IPS-NIHi11 (cell line): ENCODE data around the gene PLCB4.

Experiments used
- DNase-seq: peaks from one replicate; pipeline ENCODE4 v3.0.0; 2012; ENCODE audit warnings: mixed read lengths, low spot score

Gene PLCB4

GRCh38 chr20:9223296-9223695, 154.4 kb downstream of the PLCB4 start:
- DNase-seq = no peak

- no peak for DNase-seq
Measured at GRCh38 chr20:9225879-9226278, 157.0 kb downstream of the PLCB4 start.

DNA sequence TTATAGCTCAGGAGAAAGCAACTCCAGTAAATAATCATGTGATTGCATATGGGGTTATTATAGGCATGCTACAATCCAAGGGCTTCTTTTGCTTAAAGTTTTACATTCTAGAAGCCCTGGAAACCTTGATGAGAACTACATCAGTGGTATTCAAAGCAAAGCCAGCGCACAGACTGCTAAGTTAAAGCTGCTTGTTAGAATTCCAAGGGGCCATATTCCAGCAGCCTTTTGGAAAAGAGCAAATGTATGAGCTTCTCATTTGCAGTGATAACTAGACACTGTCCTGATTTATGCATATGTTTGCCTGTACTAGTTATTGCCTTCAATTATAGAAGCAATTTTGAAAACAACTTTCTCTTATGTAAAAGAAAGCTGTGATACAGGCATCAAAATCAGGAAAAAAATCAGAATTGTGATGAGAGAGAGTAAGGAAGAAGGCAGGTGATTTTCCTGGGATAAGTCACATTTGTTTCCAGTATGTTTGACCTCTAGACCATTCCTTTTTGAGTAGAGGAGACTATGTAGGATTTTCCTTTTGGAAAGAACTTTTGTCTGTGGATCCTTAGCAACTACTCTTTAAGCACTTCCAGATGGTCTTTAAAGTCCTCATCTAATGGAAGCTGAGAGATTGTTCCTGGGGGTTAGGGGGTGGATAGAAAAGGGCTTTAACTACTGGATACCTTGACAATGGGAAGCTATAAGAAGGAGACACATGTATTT, 159.2 kb downstream of the PLCB4 start:
- no peak for DNase-seq

DNA sequence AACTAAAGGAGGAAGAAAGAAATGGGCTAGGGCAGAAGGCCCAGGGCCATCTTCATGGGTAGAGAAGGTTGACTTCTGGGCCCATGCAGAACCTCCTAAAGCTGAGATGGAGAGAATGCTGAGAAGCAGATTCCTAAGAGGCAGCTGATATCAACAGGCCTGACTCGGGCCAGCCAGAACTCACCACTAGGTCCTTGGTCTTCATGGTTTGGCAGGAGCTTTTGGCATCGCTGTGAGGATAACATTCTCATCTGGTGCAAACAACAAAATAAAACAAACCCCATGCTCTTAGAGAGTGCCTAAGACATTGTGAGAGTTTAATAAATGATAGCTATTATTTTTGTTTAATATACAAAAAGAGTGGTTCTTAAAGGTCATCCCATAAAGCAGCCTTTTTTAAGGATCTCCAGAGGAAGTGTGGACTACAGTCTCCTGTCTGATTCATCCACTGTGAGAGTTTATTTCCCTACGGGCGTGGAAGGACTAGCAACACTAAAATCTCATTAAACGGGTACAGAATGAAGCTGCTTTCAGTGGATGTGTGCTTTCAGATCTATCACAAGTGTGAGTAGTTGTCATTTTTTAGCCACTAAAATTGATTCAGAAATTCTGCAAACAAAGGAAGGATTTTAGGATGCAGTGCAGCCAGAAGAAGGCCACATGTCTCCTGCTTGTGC, 160.0 kb downstream of the PLCB4 start:
- DNase-seq = no peak

DNA sequence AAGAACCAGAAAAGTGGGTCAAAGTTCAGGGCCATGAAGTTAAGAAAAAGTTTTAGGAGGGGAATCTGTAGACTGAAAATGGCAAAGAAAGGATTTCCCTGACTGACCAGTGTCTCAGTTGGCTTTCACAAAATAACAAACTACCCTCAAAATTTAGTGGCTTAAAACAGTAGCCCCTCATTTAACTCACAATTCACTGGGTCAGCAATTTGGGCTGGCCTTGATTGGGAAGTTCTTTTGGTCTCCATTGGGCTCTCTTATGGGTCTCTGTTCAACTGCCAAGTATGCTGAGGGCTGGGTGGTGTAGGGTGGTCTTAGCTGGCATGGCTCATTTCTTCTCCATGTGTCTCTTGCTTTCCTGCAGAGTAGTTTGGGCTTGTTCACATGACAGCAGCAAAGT, 161.5 kb downstream of the PLCB4 start:
- DNase-seq = no peak

- DNase-seq = no peak
Measured at GRCh38 chr20:9233804-9234203, 164.9 kb downstream of the PLCB4 start.

GRCh38 chr20:9235518-9235917, 166.6 kb downstream of the PLCB4 start:
- DNase-seq = no peak

GRCh38 chr20:9236458-9236857, 167.6 kb downstream of the PLCB4 start:
- no peak for DNase-seq

GRCh38 chr20:9241232-9241692, 172.4 kb downstream of the PLCB4 start:
- DNase-seq = no peak

DNA sequence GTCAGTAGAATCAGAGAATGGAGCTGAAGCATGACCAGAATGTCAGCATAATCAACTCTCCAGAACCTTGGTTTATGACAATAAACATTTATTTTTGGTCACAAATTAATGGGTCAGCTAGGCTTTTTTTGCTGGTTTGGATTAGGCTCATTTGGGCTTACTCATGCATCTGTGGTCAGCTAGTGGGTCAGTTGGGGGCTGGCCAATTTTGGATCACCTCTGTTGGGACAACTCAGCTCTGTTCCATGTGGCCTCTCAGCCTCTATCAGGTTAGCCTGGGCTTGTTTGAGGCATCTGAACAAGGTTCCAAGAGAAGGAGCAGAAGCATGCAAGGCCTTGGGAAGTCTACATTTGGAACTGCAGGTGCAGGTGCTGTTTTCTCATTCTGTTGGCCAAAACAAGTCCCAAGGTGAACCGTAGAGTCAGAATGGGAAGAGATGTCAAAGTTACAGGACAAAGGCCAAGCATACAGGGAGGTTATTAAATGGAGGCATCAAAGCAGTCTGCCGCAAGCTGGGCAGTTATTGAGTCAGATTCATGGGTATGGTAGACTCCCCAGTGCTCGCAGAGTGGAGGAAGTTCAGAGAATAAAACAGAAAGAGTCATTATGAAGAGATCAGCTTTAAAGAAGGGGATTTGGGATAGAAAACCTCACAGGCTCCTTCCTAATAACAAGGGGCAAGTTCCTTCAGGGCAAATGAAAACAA, 173.0 kb downstream of the PLCB4 start:
- no peak for DNase-seq

DNA sequence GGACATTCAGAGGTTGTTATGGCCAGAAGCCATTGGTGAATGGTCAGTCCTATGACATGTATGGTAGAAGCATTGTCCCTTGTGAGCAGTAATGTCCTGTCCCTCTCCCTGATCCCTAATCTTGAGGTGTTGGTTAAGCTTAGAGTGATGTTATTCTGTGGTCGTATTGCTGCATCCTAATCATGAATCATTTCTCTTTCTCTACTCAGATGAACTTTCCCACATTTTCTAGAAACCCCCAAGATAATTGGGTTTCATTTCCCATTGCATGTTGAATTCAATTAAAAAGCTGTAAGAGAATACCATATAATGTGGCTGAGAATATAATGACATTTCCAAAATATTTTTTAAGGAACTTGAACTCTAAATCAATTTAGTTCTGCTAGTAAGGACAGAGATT, 175.1 kb downstream of the PLCB4 start:
- DNase-seq = no peak

DNA sequence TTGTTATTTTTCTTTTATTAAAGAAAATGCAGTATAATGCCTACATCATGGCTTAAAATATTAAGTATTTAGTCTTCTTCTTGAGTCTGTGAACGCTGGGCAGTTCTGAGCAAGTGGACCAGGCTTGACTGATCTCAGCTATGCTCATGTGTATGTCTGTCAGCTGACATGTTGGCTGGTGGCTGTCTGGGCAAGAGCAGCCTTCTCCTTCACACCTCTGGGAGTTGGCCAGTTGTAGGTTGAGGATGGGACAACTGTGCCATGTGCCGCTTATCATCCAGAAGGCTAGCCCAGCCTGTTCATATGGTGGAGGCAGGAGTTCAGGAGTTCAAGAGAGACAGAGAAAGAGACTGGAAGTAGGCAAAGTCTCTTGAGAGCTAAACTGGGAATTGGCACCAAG, 175.9 kb downstream of the PLCB4 start:
- DNase-seq = no peak

DNA sequence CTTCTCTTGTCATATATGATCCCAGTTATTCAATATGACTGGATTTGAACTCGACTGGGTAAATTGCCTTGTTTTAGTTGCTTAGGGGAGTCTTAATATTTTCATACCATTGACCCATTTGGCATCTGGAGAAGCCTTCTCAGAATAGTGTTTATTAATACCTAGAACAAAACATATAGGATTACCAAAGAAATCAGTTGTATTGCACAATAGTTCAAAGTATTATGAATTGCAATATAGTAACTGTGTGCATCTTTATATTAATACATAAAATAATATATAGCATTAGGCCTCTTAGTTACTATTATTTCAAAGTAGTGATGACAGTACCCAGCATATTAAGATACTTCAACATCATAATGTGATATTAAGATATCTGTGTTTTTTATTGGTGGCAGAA, 177.8 kb downstream of the PLCB4 start:
- no peak for DNase-seq

- no peak for DNase-seq
Measured at GRCh38 chr20:9250511-9250910, 181.6 kb downstream of the PLCB4 start.

GRCh38 chr20:9253006-9253539, 184.2 kb downstream of the PLCB4 start:
- no peak for DNase-seq

- DNase-seq = no peak
Measured at GRCh38 chr20:9255171-9255570, 186.3 kb downstream of the PLCB4 start.

- no peak for DNase-seq
Measured at GRCh38 chr20:9256393-9256792, 187.5 kb downstream of the PLCB4 start.

DNA sequence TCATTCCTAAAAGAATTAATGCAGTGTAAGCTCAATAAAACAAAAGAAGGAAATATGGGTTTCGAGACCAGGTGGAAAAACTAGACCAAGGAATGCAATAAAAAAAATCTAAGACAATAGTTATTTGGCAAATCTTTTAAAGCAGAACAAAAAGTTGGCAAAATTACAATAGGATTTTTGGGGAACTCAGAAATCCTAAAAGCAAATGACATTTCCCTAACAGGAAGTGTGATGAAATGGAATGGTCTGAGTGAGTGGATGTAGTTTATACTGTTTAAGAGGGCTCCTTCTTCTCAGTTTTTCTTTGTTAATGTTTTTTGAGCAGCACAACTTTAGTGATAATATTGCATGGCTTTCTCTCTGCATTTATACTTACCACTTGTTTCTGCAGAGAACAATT, 190.0 kb downstream of the PLCB4 start:
- no peak for DNase-seq

DNA sequence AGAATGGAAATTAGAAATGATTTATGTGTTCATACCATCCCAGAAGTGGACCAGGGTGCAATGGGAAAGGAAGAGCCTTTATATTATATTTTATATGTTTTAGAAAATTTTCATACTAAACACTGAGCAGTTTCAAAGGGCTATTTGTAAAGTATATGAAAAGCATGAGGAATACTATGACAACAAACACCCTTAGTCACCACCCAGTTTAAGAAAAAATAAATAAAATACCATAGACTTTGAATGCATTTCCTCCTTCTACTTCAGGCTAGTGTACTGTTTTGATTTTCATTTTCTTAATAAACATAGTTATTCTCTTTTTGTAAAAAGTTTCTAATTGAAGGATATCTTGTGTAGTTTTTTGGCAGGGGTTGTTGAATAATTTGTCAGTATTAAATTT, 191.1 kb downstream of the PLCB4 start:
- no peak for DNase-seq

- no peak for DNase-seq
Measured at GRCh38 chr20:9261781-9262180, 192.9 kb downstream of the PLCB4 start.

GRCh38 chr20:9262653-9263194, 193.8 kb downstream of the PLCB4 start:
- DNase-seq = no peak

- DNase-seq = no peak
Measured at GRCh38 chr20:9269280-9269971, 200.5 kb downstream of the PLCB4 start.
